Upper lobe of right lung (tissue), 1 donor: ENCODE measurements around the gene CNIH1. TPM values are rescaled to one million over a fixed set of nuclear protein-coding genes. Genes with fewer than 3 reads are reported as not detected.
"Not testable (repeated sequence)": the region's sequence is repeated elsewhere in the genome, so short reads cannot be mapped to it uniquely, and the experiment has no call there.

ENCODE experiments used
- ATAC-seq: fragments of 200-7000 bp; cut with Tn5 transposase; one replicate; pipeline ENCODE4 v1.9.1; 2020; ENCODE audit warnings: mild to moderate bottlenecking, moderate library complexity
- DNase-seq: peaks from one replicate; pipeline ENCODE4 v3.0.0-alpha.2; 2020
- H3K27ac ChIP-seq: fragments of 200-600 bp; one replicate; pipeline ENCODE4 v1.8.0; 2022
- H3K27me3 ChIP-seq: fragments of 200-600 bp; one replicate; pipeline ENCODE4 v1.8.0; 2022; ENCODE audit warnings: mild to moderate bottlenecking
- H3K36me3 ChIP-seq: fragments of 200-600 bp; one replicate; pipeline ENCODE4 v1.8.0; 2022
- H3K4me1 ChIP-seq: fragments of 200-600 bp; one replicate; pipeline ENCODE4 v1.8.0; 2022
- H3K4me3 ChIP-seq: fragments of 200-600 bp; one replicate; pipeline ENCODE4 v1.8.0; 2022; ENCODE audit warnings: mild to moderate bottlenecking
- H3K9me3 ChIP-seq: fragments of 200-600 bp; one replicate; pipeline ENCODE4 v1.8.0; 2022
- intact Hi-C: fragments of 100-400 bp; cut with DNase I; formaldehyde crosslinking; loops from one replicate; pipeline ENCODE4 v1.11.0; 2022
- total RNA-seq: library from RNA; stranded (reverse); fragmentation: NEBNext Ultra II Directional; extraction: Animal tissue kit (Norgen Biotek cat#: 25700); gene quantifications from one replicate; pipeline ENCODE4 v1.2.1, GENCODE V29; 2021
- TF ChIP-seq, protein P1 (sequence below): fragments of 200-600 bp; IDR thresholded peaks from one replicate; pipeline ENCODE4 v1.8.0; 2022; ENCODE audit warnings: antibody characterized with exemption
- donor health status: DM: no; HTN: yes; CAD: no; lungs with severe emphysema.

Gene CNIH1
- total RNA-seq, 1 donor from 2014 or later = 94.0 TPM

DNA sequence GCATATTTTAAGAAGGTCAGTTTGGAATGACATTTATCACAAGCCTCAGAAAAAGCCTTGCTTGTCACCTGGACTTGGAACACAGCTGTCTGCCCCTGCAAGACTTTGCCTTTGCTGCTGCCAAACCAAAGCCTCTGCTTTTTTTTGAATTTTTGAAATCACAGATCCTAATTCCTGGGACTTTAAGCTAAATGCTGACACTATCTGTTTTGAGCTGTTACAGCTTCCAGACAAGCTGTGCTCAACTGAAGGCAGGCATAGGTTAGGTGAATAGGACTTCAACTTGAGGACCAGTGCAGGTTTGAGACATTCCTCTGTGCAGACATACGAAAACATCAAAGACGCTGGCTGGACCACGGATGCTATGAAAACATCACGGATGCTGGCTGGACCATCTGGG, 55.6 kb downstream of the CNIH1 start:
- H3K4me3 ChIP-seq = no peak overlapping the region
- H3K27me3 ChIP-seq = no peaks in the 10 kb centered on the region
- no peaks in the 10 kb centered on the region for H3K9me3 ChIP-seq
- no peaks in the 10 kb centered on the region for H3K36me3 ChIP-seq
- ATAC-seq (no peak), DNase-seq (no peak)
- intact Hi-C loops = no loop called here
- no peaks in the 10 kb centered on the region for H3K4me1 ChIP-seq
- H3K27ac ChIP-seq = no peak overlapping the region
- TF ChIP-seq, protein P1, sequence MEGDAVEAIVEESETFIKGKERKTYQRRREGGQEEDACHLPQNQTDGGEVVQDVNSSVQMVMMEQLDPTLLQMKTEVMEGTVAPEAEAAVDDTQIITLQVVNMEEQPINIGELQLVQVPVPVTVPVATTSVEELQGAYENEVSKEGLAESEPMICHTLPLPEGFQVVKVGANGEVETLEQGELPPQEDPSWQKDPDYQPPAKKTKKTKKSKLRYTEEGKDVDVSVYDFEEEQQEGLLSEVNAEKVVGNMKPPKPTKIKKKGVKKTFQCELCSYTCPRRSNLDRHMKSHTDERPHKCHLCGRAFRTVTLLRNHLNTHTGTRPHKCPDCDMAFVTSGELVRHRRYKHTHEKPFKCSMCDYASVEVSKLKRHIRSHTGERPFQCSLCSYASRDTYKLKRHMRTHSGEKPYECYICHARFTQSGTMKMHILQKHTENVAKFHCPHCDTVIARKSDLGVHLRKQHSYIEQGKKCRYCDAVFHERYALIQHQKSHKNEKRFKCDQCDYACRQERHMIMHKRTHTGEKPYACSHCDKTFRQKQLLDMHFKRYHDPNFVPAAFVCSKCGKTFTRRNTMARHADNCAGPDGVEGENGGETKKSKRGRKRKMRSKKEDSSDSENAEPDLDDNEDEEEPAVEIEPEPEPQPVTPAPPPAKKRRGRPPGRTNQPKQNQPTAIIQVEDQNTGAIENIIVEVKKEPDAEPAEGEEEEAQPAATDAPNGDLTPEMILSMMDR = no peak

DNA sequence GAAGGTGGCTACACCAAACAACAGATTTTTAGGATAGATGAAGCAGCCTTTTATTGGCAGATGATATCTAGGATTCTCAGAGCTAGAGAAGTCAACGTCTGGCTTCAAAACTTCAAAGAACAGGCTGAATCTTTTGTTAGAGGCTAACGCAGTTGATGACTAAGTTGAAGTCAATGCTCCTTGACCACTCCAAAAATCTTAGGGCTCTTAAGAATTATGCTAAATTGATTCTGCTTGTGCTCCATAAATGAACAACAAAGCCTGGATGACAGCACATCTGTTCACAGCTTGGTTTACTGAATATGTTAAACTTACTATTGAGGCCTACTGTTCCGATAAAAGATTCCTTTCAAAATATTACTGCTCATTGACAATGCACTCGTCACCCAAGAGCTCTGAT, 57.3 kb downstream of the CNIH1 start:
- ATAC-seq = no peak
- H3K9me3 ChIP-seq = no peaks in the 10 kb centered on the region
- H3K27me3 ChIP-seq = no peaks in the 10 kb centered on the region
- intact Hi-C loops = no loop called here
- TF ChIP-seq, protein P1 = no peak
- no peak overlapping the region for H3K4me3 ChIP-seq
- H3K36me3 ChIP-seq = no peaks in the 10 kb centered on the region
- no peak for DNase-seq
- no peak overlapping the region for H3K27ac ChIP-seq
- no peaks in the 10 kb centered on the region for H3K4me1 ChIP-seq

DNA sequence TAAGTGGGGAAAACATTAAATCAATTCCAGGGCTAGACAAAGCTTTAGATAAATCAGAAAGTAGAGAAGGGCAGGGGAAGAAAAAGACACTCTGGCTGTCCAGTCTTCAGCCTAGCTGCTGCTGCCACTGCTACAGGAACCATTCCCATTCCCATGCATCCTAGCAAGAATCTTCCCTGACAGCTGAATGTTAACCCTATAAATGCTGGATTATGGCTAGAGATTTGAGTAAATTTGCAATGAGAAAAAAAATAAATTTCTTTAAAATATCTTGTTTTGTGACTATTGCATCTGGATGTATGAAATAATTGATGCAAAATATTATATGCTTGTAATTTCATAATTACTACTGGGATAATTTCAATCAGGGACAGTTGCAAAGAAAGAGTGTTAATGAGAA, 59.4 kb downstream of the CNIH1 start:
- TF ChIP-seq, protein P1 = no peak
- no peak for ATAC-seq
- no peaks in the 10 kb centered on the region for H3K27me3 ChIP-seq
- H3K9me3 ChIP-seq = no peaks in the 10 kb centered on the region
- no peaks in the 10 kb centered on the region for H3K4me1 ChIP-seq
- no peaks in the 10 kb centered on the region for H3K36me3 ChIP-seq
- intact Hi-C loops = no loop called here
- no peak for DNase-seq
- no peak overlapping the region for H3K4me3 ChIP-seq
- no peak overlapping the region for H3K27ac ChIP-seq

DNA sequence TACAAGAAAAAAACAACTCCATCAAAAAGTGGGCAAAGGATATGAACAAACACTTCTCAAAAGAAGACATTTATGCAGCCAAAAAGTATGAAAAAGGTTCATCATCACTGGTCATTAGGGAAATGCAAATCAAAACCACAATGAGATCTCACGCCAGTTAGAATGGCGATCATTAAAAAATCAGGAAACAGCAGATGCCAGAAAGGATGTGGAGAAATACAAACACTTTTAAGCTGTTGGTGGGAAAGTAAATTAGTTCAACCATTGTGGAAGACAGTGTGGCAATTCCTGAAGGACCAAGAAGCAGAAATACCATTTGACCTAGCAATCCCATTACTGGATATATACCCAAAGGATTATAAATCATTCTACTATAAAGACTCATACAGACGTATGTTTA, 60.6 kb downstream of the CNIH1 start:
- ATAC-seq, H3K27ac ChIP-seq, intact Hi-C loops, DNase-seq, H3K36me3 ChIP-seq, H3K4me1 ChIP-seq, H3K4me3 ChIP-seq, H3K27me3 ChIP-seq, H3K9me3 ChIP-seq: not testable (repeated sequence)

DNA sequence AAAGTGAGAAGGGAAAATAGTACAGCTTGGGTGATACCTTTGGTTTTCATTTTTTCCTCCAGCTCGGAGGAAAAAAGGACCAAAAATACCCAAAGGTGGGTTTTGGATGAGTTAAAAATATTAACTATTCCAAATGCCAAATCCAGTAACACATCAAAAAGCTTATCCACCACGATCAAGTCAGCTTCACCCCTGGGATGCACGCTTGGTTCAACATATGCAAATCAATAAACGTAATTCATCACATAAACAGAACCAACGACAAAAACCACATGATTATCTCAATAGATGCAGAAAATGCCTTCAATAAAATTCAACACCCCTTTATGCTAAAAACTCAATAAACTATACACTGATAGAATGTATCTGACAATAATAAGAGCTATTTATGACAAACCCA, 62.3 kb downstream of the CNIH1 start:
- H3K4me3 ChIP-seq, ATAC-seq, H3K27ac ChIP-seq, DNase-seq, H3K4me1 ChIP-seq, intact Hi-C loops, H3K27me3 ChIP-seq, H3K36me3 ChIP-seq, H3K9me3 ChIP-seq: not testable (repeated sequence)

GRCh38 chr14:54377501-54377900, 63.7 kb downstream of the CNIH1 start:
- Histone ChIP-seq H3K27me3 (no peaks in the 10 kb centered on the region), H3K9me3 (no peaks in the 10 kb centered on the region), H3K27ac (no peak overlapping the region), H3K36me3 (no peaks in the 10 kb centered on the region), H3K4me1 (no peaks in the 10 kb centered on the region), H3K4me3 (no peak overlapping the region)
- intact Hi-C loops = no loop called here
- ATAC-seq (no peak), DNase-seq (no peak)
- TF ChIP-seq, protein P1 = no peak

DNA sequence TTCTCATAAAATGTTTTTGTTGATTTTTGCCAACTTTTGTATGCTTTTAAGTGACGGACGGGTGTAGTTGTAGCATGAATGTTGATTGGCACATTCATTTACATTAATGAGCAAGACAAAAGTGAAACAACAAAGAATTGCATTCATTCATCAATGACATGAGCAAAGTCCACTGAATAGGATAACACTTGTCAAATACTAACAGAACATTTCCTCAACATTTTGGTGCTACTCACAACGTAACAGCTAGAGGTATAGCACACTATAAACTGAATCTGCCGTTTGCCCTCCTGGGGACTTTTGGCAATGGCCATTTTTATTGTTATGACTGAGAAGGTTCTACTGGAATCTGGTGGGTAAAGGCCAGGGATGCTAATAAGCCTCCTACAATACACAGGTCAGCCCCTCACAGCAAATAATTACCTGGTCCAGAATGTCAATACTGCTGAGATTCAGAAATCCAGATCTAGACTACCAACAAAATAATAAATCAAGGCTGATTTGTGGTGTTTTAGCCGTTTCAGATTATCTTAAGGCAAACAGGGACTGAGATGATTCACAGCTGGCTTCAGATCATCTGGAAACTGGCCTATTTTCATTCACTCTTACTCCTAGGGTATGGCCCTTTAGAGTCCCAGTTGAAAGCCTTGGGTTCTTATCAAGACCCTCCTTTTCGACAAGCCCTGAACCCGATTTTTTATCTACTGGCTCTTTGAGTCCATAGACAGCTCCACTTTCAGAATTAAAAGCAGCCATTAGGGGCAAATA, 66.9 kb downstream of the CNIH1 start:
- ATAC-seq (no peak), DNase-seq (no peak)
- Histone ChIP-seq H3K36me3 (no peaks in the 10 kb centered on the region), H3K4me1 (no peaks in the 10 kb centered on the region), H3K4me3 (no peak overlapping the region), H3K27me3 (no peaks in the 10 kb centered on the region), H3K9me3 (no peaks in the 10 kb centered on the region), H3K27ac (no peak overlapping the region)
- intact Hi-C loops = no loop called here
- TF ChIP-seq, protein P1 = no peak
